DND-41 (cell line): ENCODE results near the gene TYW1.
"Not testable (repeated sequence)": the region's sequence is repeated elsewhere in the genome, so short reads cannot be mapped to it uniquely, and the experiment has no call there.

Experiments
- CTCF ChIP-seq: IDR thresholded peaks from 2 replicates; pipeline ENCODE4 v1.5.1; 2012; ENCODE audit warnings: borderline replicate concordance, low read length, moderate library complexity, mild to moderate bottlenecking; ENCODE audit not compliant: poor library complexity, severe bottlenecking; ENCODE audit errors: extremely low read depth
- EZH2 ChIP-seq: IDR thresholded peaks from 3 replicates; pipeline ENCODE4 v1.6.1; 2012; ENCODE audit warnings: borderline replicate concordance, low read depth, mild to moderate bottlenecking, moderate library complexity, low read length, inconsistent platforms; ENCODE audit not compliant: severe bottlenecking

- TF ChIP-seq EZH2, CTCF: not testable (repeated sequence)
Observed at GRCh38 chr7:67043559-67043930, 46.9 kb downstream of the TYW1 start.
